Endothelial cell of umbilical vein (primary cell): ENCODE results near the gene IRF3. TPM values are rescaled to one million over a fixed set of nuclear protein-coding genes. Genes with fewer than 3 reads are reported as not detected.

Experiments used
- BruUV-seq: library from RNA; stranded (reverse); fragments of 400-500 nt; replicated peaks from 2 replicates; lab custom pipeline; 2021; lab: Mats Ljungman, UMichigan
- CTCF ChIA-PET: fragments of 300-600, 350-600 bp; sonication (Branson Sonifier 250); formaldehyde crosslinking; loops from one replicate; lab custom pipeline; 2021; ENCODE audit warnings: antibody characterized with exemption, inconsistent platforms; lab: Charles Lee
- POLR2A ChIA-PET: fragments of 300-600, 350-600 bp; sonication (Branson Sonifier 250); formaldehyde crosslinking; loops from one replicate; lab custom pipeline; 2021; ENCODE audit warnings: antibody characterized with exemption, inconsistent platforms; lab: Charles Lee
- DNase-seq: peaks from one replicate; pipeline ENCODE4 v3.0.0-alpha.2; 2011; ENCODE audit warnings: low read depth, low spot score
- FAIRE-seq: peaks from 2 replicates; lab custom pipeline; 2011; peaks lifted over from hg19 to GRCh38; lab: Jason Lieb, UNC
- H2AFZ ChIP-seq: 2 replicates; pipeline ENCODE4 v1.6.0; 2012; ENCODE audit warnings: low read depth, low read length, control low read depth, inconsistent platforms
- H3K27ac ChIP-seq: 2 replicates; pipeline ENCODE4 v1.5.1; 2011; ENCODE audit warnings: low read depth, mild to moderate bottlenecking, control low read depth, low read length, moderate library complexity; ENCODE audit not compliant: insufficient read depth
- H3K27me3 ChIP-seq, 2 experiments: 2 replicates each; pipeline versions ENCODE4 v1.6.0 to v1.6.1; 2011; ENCODE audit warnings: low read length in 2 of 2, mixed read lengths in 1 of 2; ENCODE audit not compliant: control insufficient read depth in 2 of 2, insufficient read depth in 2 of 2
- H3K36me3 ChIP-seq, 2 experiments: 2 replicates in 1 of 2; 3 replicates in 1 of 2; pipeline ENCODE4 v1.5.1; 2011; ENCODE audit warnings: low read length in 2 of 2, mild to moderate bottlenecking in 1 of 2, moderate library complexity in 1 of 2; ENCODE audit not compliant: control insufficient read depth in 2 of 2, insufficient read depth in 2 of 2; ENCODE audit errors: extremely low read depth in 1 of 2
- H3K4me1 ChIP-seq: 3 replicates; pipeline ENCODE4 v1.5.1; 2011; ENCODE audit warnings: mild to moderate bottlenecking, low read length; ENCODE audit not compliant: control insufficient read depth, insufficient read depth; ENCODE audit errors: extremely low read depth
- H3K4me2 ChIP-seq: 2 replicates; pipeline ENCODE4 v1.6.1; 2011; ENCODE audit warnings: low read length, control low read depth, mixed read lengths; ENCODE audit not compliant: insufficient read depth
- H3K4me3 ChIP-seq, 3 experiments: fragments of 200-600 bp in 1 of 3; sonication (generic), shearing (Covaris generic) in 1 of 3; replicated peaks in 1 of 3; 2 replicates each; pipeline ENCODE4 v1.5.1; 2011 to 2016; ENCODE audit warnings: control low read depth in 3 of 3, low read length in 3 of 3, mild to moderate bottlenecking in 2 of 3, inconsistent platforms in 1 of 3, low read depth in 1 of 3, moderate library complexity in 1 of 3; ENCODE audit not compliant: insufficient read depth in 1 of 3
- H3K79me2 ChIP-seq: 2 replicates; pipeline ENCODE4 v1.6.0; 2012; ENCODE audit warnings: low read length, inconsistent platforms; ENCODE audit not compliant: control insufficient read depth, insufficient read depth
- H3K9ac ChIP-seq: replicated peaks from 2 replicates; pipeline ENCODE3; 2011; ENCODE audit warnings: low read length, control low read depth; ENCODE audit not compliant: insufficient read depth; ENCODE audit errors: extremely low read depth
- H3K9me1 ChIP-seq: replicated peaks from 3 replicates; pipeline ENCODE4 v1.6.0; 2011; ENCODE audit warnings: mild to moderate bottlenecking, low read length; ENCODE audit not compliant: control insufficient read depth, insufficient read depth; ENCODE audit errors: extremely low read depth
- H3K9me3 ChIP-seq: replicated peaks from 2 replicates; pipeline ENCODE4 v1.5.1; 2012; ENCODE audit warnings: low read length, inconsistent platforms; ENCODE audit not compliant: control insufficient read depth, insufficient read depth
- H4K20me1 ChIP-seq: replicated peaks from 2 replicates; pipeline ENCODE3; 2011; ENCODE audit warnings: mild to moderate bottlenecking, low read length; ENCODE audit not compliant: control insufficient read depth, insufficient read depth; ENCODE audit errors: extremely low read depth
- EZH2 ChIP-seq: IDR thresholded peaks from 2 replicates; pipeline ENCODE4 v1.6.1; 2012; ENCODE audit warnings: borderline replicate concordance, low read depth, mild to moderate bottlenecking, moderate library complexity, low read length, inconsistent platforms; ENCODE audit not compliant: severe bottlenecking
- FOS ChIP-seq: IDR thresholded peaks from 2 replicates; pipeline ENCODE4 v1.6.1; 2011; ENCODE audit warnings: mild to moderate bottlenecking, low read length, moderate library complexity, borderline replicate concordance; ENCODE audit not compliant: insufficient read depth
- GATA2 ChIP-seq: IDR thresholded peaks from 2 replicates; pipeline ENCODE4 v1.7.0; 2011; ENCODE audit warnings: low read depth, mild to moderate bottlenecking, moderate library complexity, mixed read lengths, low read length; ENCODE audit not compliant: insufficient read length, insufficient read depth
- JUN ChIP-seq: IDR thresholded peaks from 2 replicates; pipeline ENCODE4 v1.6.1; 2011; ENCODE audit warnings: borderline replicate concordance, low read depth; ENCODE audit not compliant: insufficient read length, insufficient read depth
- MYC ChIP-seq: IDR thresholded peaks from one replicate; pipeline ENCODE4 v1.6.1; 2011; ENCODE audit warnings: mild to moderate bottlenecking, low read depth, low read length
- POLR2A ChIP-seq: IDR thresholded peaks from 2 replicates; pipeline ENCODE4 v1.6.1; 2012; ENCODE audit warnings: low read depth, mild to moderate bottlenecking, control low read depth, low read length
- POLR2AphosphoS5 ChIP-seq: IDR thresholded peaks from 2 replicates; pipeline ENCODE4 v1.6.1; 2012; ENCODE audit warnings: low read depth, mild to moderate bottlenecking, control low read depth, low read length, moderate library complexity; ENCODE audit not compliant: insufficient read depth
- dilution Hi-C: fragments of 300-500 bp; cut with MboI; formaldehyde crosslinking; loops from one replicate; pipeline ENCODE4 v1.15.0; 2019; ENCODE audit warnings: low sequenced_read_pairs; ENCODE audit not compliant: extremely low pct_ligation_motif_present
- intact Hi-C: fragments of 100-400 bp; cut with micrococcal nuclease; formaldehyde crosslinking; loops from one replicate; pipeline ENCODE4 v1.10.0; 2022
- polyA plus RNA-seq, 4 experiments: library from polyadenylated mRNA; depleted of rRNA in 3 of 4; stranded (reverse) in 3 of 4; unstranded in 1 of 4; fragments of >200 nt; gene quantifications; 2 replicates each; pipeline versions ENCODE4 v1.2.1 to v1.2.3, GENCODE V29; 2011 to 2012; ENCODE audit warnings: missing spikeins in 1 of 4
- total RNA-seq: library from RNA; stranded (reverse); gene quantifications from 2 replicates; pipeline ENCODE4 v1.2.3, GENCODE V29; 2021
- TF ChIP-seq, protein P1 (sequence below), 2 donors: IDR thresholded peaks; 1 replicate in 1 of 2; 2 replicates in 1 of 2; pipeline ENCODE4 v1.5.1; 2011; ENCODE audit warnings: low read length in 2 of 2, mild to moderate bottlenecking in 2 of 2, moderate library complexity in 2 of 2, control low read depth in 1 of 2, inconsistent platforms in 1 of 2, low read depth in 1 of 2; ENCODE audit not compliant: insufficient read depth in 1 of 2; ENCODE audit errors: extremely low read depth in 1 of 2

IRF3 gene
- total and polyA plus RNA-seq, 2 donors (not counting 3 experiments of a cell fraction or from before 2014, with no cell fraction given), result 64.8 to 73.5 TPM

DNA sequence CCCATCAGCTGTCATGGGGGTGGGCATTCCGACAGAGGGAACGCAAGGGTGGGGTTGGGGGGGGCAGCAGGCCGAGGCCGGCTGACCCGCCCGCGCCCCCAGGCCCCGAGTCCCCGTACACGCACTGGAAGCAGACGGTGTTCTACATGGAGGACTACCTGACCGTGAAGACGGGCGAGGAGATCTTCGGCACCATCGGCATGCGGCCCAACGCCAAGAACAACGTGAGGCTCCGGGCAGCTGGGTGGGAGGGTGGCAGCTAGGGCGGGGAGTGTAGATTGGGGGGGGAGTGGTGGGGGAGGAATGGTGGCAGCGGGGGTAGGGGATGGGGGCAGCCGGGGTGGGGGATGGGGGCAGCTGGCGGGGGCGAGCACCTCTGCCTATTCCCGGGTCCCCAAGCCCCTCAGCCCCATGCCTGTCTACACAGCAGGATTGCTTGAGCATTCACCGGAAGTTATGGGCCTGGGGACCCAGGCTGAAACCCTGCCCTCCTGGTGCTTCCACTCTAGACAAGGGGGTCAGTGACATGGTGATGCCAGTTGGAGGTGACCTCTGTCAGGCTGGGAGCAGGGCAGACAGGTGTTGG is 20.9 kb upstream of the IRF3 start:
- intact Hi-C loops, result loop anchor here (5.0 kb wide), 1 partner anchor 121 kb away; no protein-coding TSS in a partner anchor
- H2AFZ ChIP-seq, result no peak overlapping the region
- H3K4me3 ChIP-seq, result no peak overlapping the region
- H3K79me2 ChIP-seq, result peaks cover 7% of the 10 kb centered on the region
- H3K36me3 ChIP-seq, result peaks cover 8 to 34% of the 10 kb centered on the region in 2 experiments
- DNase-seq (no peak), FAIRE-seq (no peak)
- peaks cover 39% of the 10 kb centered on the region for H3K4me1 ChIP-seq
- CTCF ChIA-PET, result no interaction called here
- H3K9ac ChIP-seq, result no peak overlapping the region
- no peak overlapping the region for H3K4me2 ChIP-seq
- dilution Hi-C loops, result no loop called here
- no peaks in the 10 kb centered on the region for H4K20me1 ChIP-seq
- H3K27me3 ChIP-seq, result no peaks in the 10 kb centered on the region
- H3K9me3 ChIP-seq, result no peaks in the 10 kb centered on the region
- TF ChIP-seq EZH2, result no peak
- POLR2A ChIA-PET, result no interaction called here
- H3K9me1 ChIP-seq, result no peaks in the 10 kb centered on the region
- BruUV-seq, result no TSS peak
- H3K27ac ChIP-seq, result no peak overlapping the region

DNA sequence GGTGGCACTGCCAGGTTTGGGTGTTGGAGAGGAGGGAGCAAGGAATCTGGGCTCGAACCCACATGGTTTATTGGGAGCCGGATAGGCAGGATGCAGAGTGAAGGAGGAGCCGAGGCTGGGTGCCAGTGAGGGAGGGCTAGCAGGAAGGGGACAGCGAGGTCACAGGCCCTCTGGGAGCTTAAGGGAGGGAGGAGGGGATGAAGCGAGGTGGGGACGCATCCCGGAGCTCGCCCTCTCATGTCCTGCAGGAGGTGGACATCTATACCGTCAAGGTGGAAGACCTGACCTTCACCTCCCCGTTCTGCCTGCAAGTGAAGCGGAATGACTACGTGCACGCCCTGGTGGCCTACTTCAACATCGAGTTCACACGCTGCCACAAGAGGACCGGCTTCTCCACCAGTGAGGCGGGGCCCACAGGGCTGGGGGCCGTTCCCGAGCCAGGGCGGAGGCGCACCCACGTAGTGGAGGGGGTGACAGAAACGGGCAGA is 20.2 kb upstream of the IRF3 start:
- Histone ChIP-seq H3K4me2 (no peak overlapping the region), H3K9me1 (no peaks in the 10 kb centered on the region), H3K27ac (no peak overlapping the region), H4K20me1 (no peaks in the 10 kb centered on the region), H3K9me3 (no peaks in the 10 kb centered on the region), H3K4me3 (no peak overlapping the region), H3K36me3 (peaks cover 8 to 34% of the 10 kb centered on the region in 2 experiments), H2AFZ (no peak overlapping the region), H3K79me2 (peaks cover 11% of the 10 kb centered on the region), H3K4me1 (peaks cover 37% of the 10 kb centered on the region), H3K9ac (no peak overlapping the region), H3K27me3 (no peaks in the 10 kb centered on the region)
- dilution Hi-C loops, result no loop called here
- CTCF ChIA-PET, result interaction anchor here (1.0 kb wide), 1 partner anchor 13 kb away, joined by 3 read pairs; no protein-coding TSS in a partner anchor
- POLR2A ChIA-PET, result no interaction called here
- FAIRE-seq (no peak), DNase-seq (no peak)
- intact Hi-C loops, result loop anchor here (5.0 kb wide), 1 partner anchor 121 kb away; no protein-coding TSS in a partner anchor
- no peak for TF ChIP-seq JUN
- no peak for TF ChIP-seq FOS
- TF ChIP-seq, protein P1, sequence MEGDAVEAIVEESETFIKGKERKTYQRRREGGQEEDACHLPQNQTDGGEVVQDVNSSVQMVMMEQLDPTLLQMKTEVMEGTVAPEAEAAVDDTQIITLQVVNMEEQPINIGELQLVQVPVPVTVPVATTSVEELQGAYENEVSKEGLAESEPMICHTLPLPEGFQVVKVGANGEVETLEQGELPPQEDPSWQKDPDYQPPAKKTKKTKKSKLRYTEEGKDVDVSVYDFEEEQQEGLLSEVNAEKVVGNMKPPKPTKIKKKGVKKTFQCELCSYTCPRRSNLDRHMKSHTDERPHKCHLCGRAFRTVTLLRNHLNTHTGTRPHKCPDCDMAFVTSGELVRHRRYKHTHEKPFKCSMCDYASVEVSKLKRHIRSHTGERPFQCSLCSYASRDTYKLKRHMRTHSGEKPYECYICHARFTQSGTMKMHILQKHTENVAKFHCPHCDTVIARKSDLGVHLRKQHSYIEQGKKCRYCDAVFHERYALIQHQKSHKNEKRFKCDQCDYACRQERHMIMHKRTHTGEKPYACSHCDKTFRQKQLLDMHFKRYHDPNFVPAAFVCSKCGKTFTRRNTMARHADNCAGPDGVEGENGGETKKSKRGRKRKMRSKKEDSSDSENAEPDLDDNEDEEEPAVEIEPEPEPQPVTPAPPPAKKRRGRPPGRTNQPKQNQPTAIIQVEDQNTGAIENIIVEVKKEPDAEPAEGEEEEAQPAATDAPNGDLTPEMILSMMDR (IDR thresholded peaks at IDR 0.05; ENCODE audit: extremely low read depth in 1 of 2, insufficient read depth in 1 of 2, low read depth in 1 of 2, low read length in 2 of 2), result no peak
- no peak for TF ChIP-seq EZH2
- no peak for TF ChIP-seq POLR2A
- TF ChIP-seq MYC, result no peak
- TF ChIP-seq GATA2, result no peak
- TF ChIP-seq POLR2AphosphoS5, result no peak
- no TSS peak for BruUV-seq
